Gastroesophageal sphincter (tissue), 4 donors: ENCODE measurements around the gene SLC22A7. TPM values are rescaled to one million over a fixed set of nuclear protein-coding genes. Genes with fewer than 3 reads are reported as not detected.
A peak's percentile ranks its signal among the peaks of the same experiment; 100 is the strongest.

ENCODE experiments used
- ATAC-seq: fragments of 150-250 bp; one replicate; pipeline ENCODE4 v1.9.1; 2016; ENCODE audit warnings: mild to moderate bottlenecking, moderate library complexity
- H3K27ac ChIP-seq, 4 donors: fragments of 200-600 bp; sonication (generic) in 3 of 4; 1 replicate in 3 of 4; 2 replicates in 1 of 4; pipeline ENCODE4 v1.5.1; 2016 to 2019
- H3K27me3 ChIP-seq: fragments of 200-600 bp; sonication (generic); one replicate; pipeline ENCODE4 v1.5.1; 2019
- H3K36me3 ChIP-seq, 2 donors: fragments of 200-600 bp; sonication (generic); one replicate each; pipeline ENCODE4 v1.5.1; 2019; ENCODE audit warnings: control low read depth in 1 of 2
- H3K4me1 ChIP-seq, 3 donors: fragments of 200-600 bp; sonication (generic); 1 replicate in 2 of 3; 2 replicates in 1 of 3; pipeline ENCODE4 v1.5.1; 2016 to 2019; ENCODE audit warnings: control low read depth in 2 of 3
- H3K4me3 ChIP-seq, 2 donors: fragments of 200-600 bp; sonication (generic); one replicate each; pipeline ENCODE4 v1.5.1; 2019; ENCODE audit warnings: mild to moderate bottlenecking in 1 of 2, moderate library complexity in 1 of 2
- H3K9me3 ChIP-seq, 3 donors: fragments of 200-600 bp; sonication (generic); one replicate each; pipeline ENCODE4 v1.5.1; 2017 to 2019; ENCODE audit warnings: control low read depth in 2 of 3
- EP300 ChIP-seq: sonication (generic); formaldehyde crosslinking; IDR thresholded peaks from one replicate; pipeline ENCODE4 v1.6.1; 2017; ENCODE audit warnings: antibody characterized with exemption, mild to moderate bottlenecking
- POLR2A ChIP-seq, 2 donors: fragments of 450-650 bp; IDR thresholded peaks; one replicate each; pipeline ENCODE4 v1.6.1; 2017; ENCODE audit warnings: antibody characterized with exemption in 2 of 2, mild to moderate bottlenecking in 2 of 2, moderate library complexity in 1 of 2
- POLR2AphosphoS5 ChIP-seq: sonication (generic); formaldehyde crosslinking; IDR thresholded peaks from one replicate; pipeline ENCODE4 v1.6.1; 2017; ENCODE audit warnings: antibody characterized with exemption
- WGBS, 2 donors: methylation state at CpG; one replicate each; pipeline ENCODE4 v1.1.5; 2018; ENCODE audit warnings: low coverage in 1 of 2; 5-methylcytosine and 5-hydroxymethylcytosine counted together
- total RNA-seq, 4 donors: library from RNA; depleted of rRNA; stranded (reverse); fragments of >200 nt; gene quantifications; one replicate each; pipeline ENCODE4 v1.1.0, GENCODE V29; 2016
- TF ChIP-seq, protein P1 (sequence below), 4 experiments: fragments of 200-600 bp in 2 of 4; fragments of 450-650 bp in 2 of 4; sonication (generic) in 1 of 4; IDR thresholded peaks; one replicate each; pipeline ENCODE4 v1.5.1; 2017 to 2019; ENCODE audit warnings: antibody characterized with exemption in 4 of 4, mild to moderate bottlenecking in 2 of 4, moderate library complexity in 2 of 4

Gene SLC22A7
- total RNA-seq, 4 donors from 2014 or later, result not detected

GRCh38 chr6:43285832-43286231, 12.2 kb upstream of the SLC22A7 start:
- H3K36me3 ChIP-seq, result no peaks in the 10 kb centered on the region
- no peak overlapping the region for H3K4me3 ChIP-seq
- TF ChIP-seq POLR2A (IDR thresholded peaks at IDR 0.05), result no peak
- TF ChIP-seq EP300, result no peak
- TF ChIP-seq POLR2AphosphoS5, result no peak
- TF ChIP-seq, protein P1, sequence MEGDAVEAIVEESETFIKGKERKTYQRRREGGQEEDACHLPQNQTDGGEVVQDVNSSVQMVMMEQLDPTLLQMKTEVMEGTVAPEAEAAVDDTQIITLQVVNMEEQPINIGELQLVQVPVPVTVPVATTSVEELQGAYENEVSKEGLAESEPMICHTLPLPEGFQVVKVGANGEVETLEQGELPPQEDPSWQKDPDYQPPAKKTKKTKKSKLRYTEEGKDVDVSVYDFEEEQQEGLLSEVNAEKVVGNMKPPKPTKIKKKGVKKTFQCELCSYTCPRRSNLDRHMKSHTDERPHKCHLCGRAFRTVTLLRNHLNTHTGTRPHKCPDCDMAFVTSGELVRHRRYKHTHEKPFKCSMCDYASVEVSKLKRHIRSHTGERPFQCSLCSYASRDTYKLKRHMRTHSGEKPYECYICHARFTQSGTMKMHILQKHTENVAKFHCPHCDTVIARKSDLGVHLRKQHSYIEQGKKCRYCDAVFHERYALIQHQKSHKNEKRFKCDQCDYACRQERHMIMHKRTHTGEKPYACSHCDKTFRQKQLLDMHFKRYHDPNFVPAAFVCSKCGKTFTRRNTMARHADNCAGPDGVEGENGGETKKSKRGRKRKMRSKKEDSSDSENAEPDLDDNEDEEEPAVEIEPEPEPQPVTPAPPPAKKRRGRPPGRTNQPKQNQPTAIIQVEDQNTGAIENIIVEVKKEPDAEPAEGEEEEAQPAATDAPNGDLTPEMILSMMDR (IDR thresholded peaks at IDR 0.05), result no peak
- H3K27me3 ChIP-seq, result peaks cover 46% of the 10 kb centered on the region
- no peaks in the 10 kb centered on the region for H3K9me3 ChIP-seq
- WGBS, 2 donors, result no CpG with 5 or more reads among the region's 5 CpGs
- H3K27ac ChIP-seq, result no peak overlapping the region
- ATAC-seq, result no peak
- H3K4me1 ChIP-seq, result peaks cover 0 to 8% (median 0%) of the 10 kb centered on the region in 3 donors

- no peak for ATAC-seq
- no peak overlapping the region for H3K4me3 ChIP-seq
- H3K9me3 ChIP-seq, result no peaks in the 10 kb centered on the region
- H3K36me3 ChIP-seq, result no peaks in the 10 kb centered on the region
- H3K27me3 ChIP-seq, result peaks cover 46% of the 10 kb centered on the region
- TF ChIP-seq POLR2A (IDR thresholded peaks at IDR 0.05) (no peak), POLR2AphosphoS5 (no peak), EP300 (no peak)
- TF ChIP-seq, protein P1 (IDR thresholded peaks at IDR 0.05), result no peak
- WGBS, 2 donors, result 50 to 82% methylated on average over 1 to 3 of the region's 6 CpGs
- H3K4me1 ChIP-seq, result peaks cover 0 to 8% (median 0%) of the 10 kb centered on the region in 3 donors
- H3K27ac ChIP-seq, result no peak overlapping the region
Observed at GRCh38 chr6:43286456-43286979, 11.5 kb upstream of the SLC22A7 start.

DNA sequence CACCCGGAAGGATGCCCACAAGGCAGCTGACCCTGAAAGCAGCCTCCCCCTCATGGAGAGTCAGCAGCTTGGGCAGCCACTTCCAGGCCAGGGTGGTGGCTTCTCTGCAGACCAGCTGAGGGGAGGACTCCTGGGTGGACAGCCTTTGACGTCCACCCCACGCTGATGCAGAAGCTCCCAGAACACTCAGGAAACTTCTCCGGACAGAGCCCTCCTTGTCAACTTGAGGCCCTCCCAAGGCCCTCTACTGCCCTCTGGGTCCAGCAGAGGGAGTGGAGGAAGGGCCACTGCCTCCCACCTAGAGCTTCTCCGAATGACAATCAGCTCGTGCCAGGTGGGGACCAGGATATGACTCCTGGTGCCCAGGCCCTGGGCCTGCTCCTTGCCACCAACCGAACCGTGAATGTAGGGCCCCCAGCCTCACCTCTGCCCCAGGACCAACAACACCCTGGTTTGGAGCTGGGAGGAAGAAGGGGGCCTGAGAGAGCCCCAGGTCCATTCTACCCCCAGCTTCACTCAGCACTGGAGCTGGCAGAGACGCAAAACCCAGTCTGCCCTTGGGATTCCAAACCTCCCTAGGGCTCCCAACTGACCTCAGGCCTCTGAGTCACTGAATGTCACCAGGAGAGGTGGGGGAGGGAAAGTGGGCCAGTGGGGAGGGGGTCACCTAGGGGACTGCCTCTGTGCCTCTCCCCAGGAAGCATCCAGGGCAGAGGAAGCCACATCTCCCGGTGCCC, 10.9 kb upstream of the SLC22A7 start:
- H3K4me3 ChIP-seq, result no peak overlapping the region
- H3K4me1 ChIP-seq, result peaks cover 0 to 8% (median 0%) of the 10 kb centered on the region in 3 donors
- H3K9me3 ChIP-seq, result no peaks in the 10 kb centered on the region
- TF ChIP-seq POLR2AphosphoS5, result no peak
- TF ChIP-seq, protein P1 (IDR thresholded peaks at IDR 0.05), result peak in 1 of 4 experiments; percentile 51
- H3K27ac ChIP-seq, result no peak overlapping the region
- peaks cover 46% of the 10 kb centered on the region for H3K27me3 ChIP-seq
- WGBS, 2 donors, result 60% methylated on average over 1 of the region's 10 CpGs; no CpG with 5 or more reads in 1 of the 2 donors
- ATAC-seq, result peak; percentile 27
- no peaks in the 10 kb centered on the region for H3K36me3 ChIP-seq

- ATAC-seq, result no peak
- Histone ChIP-seq H3K27ac (no peak overlapping the region), H3K27me3 (peaks cover 41% of the 10 kb centered on the region), H3K9me3 (no peaks in the 10 kb centered on the region), H3K4me3 (no peak overlapping the region), H3K36me3 (no peaks in the 10 kb centered on the region), H3K4me1 (peaks cover 0 to 8% (median 0%) of the 10 kb centered on the region in 3 donors)
- TF ChIP-seq POLR2AphosphoS5, result no peak
- TF ChIP-seq POLR2A (IDR thresholded peaks at IDR 0.05), result no peak
- TF ChIP-seq, protein P1 (IDR thresholded peaks at IDR 0.05), result no peak
- TF ChIP-seq EP300, result no peak
- 94 to 100% methylated on average over 1 to 2 of the region's 7 CpGs for WGBS, 2 donors
Observed at GRCh38 chr6:43287717-43288679, 10.1 kb upstream of the SLC22A7 start.
